Stimulated activated CD8-positive, alpha-beta memory T cell treated with anti-CD3 and anti-CD28 coated beads, Interleukin-7, amount 100 ng/mL, for 1 hour (primary cell): ENCODE measurements around the gene ACSL6.

Experiments
- DNase-seq, 2 donors: peaks; one replicate each; pipeline ENCODE4 v3.0.0-alpha.2; 2020; ENCODE audit warnings: low read depth in 2 of 2

Gene ACSL6, protein sequence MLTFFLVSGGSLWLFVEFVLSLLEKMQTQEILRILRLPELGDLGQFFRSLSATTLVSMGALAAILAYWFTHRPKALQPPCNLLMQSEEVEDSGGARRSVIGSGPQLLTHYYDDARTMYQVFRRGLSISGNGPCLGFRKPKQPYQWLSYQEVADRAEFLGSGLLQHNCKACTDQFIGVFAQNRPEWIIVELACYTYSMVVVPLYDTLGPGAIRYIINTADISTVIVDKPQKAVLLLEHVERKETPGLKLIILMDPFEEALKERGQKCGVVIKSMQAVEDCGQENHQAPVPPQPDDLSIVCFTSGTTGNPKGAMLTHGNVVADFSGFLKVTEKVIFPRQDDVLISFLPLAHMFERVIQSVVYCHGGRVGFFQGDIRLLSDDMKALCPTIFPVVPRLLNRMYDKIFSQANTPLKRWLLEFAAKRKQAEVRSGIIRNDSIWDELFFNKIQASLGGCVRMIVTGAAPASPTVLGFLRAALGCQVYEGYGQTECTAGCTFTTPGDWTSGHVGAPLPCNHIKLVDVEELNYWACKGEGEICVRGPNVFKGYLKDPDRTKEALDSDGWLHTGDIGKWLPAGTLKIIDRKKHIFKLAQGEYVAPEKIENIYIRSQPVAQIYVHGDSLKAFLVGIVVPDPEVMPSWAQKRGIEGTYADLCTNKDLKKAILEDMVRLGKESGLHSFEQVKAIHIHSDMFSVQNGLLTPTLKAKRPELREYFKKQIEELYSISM

GRCh38 chr5:132011622-132012343, at the start of gene ACSL6:
TSS of gene ACSL6 (minus strand) at chr5:132011658. CDS start at chr5:132011553, 105 bp downstream.
- DNase-seq, result no peak

DNA sequence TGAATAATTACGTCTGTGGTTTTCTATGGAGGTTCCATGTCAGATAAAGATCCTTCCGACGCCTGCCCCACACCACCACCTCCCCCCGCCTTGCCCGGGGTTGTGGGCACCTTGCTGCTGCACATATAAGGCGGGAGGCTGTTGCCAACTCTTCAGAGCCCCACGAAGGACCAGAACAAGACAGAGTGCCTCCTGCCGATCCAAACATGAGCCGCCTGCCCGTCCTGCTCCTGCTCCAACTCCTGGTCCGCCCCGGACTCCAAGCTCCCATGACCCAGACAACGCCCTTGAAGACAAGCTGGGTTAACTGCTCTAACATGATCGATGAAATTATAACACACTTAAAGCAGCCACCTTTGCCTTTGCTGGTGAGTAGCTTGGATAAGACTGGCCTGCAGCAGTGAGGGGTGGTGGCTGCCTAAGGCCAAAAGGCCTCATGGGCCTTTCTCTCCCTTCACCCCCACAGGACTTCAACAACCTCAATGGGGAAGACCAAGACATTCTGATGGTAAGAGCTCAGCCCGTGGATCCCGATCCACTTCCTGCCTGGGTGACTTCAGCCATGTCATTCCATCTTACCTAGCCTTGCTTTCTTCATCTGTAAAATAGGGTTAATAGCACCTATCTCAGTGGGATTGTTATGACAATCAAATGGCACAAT, 49.2 kb upstream of the ACSL6 start, which contains the start of gene IL3:
Gene IL3 (plus strand): TSS at position 155 of the 661 bp plus-strand sequence. CDS start 52 bp downstream, at position 207.
- no peak for DNase-seq

DNA sequence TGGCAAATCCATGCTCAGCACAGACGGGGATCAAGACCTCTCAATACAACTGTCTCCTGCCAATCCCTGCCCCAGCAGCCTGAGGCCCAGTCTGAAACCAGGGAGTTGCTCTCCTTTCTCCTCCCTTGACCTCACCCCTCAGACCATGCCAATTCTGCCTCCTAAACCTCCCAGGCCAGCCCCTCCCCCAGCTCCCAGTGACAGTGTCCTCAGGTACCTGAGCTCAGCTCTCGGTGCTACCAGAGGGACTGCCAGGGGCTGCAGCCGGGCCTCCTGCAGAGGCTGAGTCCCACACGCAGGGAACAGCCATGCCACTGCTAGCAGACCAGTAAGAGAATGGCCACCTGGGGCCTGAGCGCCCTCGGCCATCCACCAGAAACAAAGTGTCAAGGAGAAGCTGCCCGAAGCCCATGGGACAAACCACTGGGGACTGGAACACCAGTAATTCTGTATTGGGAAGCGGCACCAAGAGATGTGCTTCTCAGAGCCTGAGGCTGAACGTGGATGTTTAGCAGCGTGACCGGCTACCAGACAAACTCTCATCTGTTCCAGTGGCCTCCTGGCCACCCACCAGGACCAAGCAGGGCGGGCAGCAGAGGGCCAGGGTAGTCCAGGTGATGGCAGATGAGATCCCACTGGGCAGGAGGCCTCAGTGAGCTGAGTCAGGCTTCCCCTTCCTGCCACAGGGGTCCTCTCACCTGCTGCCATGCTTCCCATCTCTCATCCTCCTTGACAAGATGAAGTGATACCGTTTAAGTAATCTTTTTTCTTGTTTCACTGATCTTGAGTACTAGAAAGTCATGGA, 48.4 kb upstream of the ACSL6 start:
- no peak for DNase-seq

GRCh38 chr5:132059043-132059695, 47.7 kb upstream of the ACSL6 start:
- no peak for DNase-seq

DNA sequence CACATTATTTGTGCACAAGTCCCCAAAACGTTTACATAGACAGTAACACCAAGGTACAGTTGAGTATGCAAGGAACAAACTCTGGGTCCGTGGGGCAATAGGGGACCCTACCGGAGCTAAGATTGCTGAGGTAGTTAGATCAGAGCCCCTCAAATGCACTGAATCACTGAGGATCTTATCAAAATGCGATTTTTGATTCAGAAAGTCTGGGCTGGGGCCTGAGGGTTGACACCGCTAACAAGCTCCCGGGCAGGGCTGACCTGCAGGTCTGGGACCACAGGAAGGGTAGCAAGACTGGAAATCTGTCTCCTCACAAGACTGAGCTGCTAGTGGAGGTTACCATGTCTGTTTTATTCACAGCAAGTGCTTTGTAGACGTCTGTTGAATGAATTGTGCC, 47.2 kb upstream of the ACSL6 start:
- no peak for DNase-seq

DNA sequence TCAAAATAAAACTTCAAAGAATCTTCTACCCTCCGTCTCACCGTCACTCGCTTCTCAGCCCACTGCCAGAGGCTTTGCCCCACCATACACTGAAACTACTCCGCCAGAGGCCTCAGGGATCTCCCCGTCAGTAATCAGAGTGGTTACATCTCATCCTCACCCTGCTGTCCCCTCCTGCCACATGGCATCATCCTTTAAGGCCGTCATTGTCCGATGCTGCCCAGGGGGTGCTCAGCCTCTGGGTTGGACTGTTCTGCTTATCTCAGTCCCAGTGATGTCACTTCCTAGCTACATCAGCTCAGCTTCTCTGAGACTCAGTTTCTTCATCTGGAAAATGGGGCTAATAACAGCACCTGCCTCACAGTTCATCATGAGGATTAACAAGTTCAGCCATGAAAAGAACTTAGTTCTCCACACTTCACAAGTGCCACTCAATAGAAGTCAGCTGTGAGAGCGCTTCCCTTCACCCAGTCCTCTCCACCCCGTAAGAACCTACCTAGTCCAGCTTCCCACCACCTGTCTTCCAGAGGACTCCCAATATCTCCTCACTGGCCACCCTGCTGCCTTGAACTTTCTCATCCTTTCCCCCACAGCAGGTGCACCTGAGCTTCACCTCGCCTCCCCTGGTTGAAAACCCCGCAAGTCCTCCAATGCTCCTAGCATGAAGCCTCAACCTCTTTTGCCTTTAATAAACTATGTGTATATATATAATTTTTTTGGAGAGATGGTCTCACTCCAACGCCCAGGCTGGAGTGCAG, 46.2 kb upstream of the ACSL6 start:
- DNase-seq, result no peak

GRCh38 chr5:132056610-132057497, 45.4 kb upstream of the ACSL6 start:
- no peak for DNase-seq

- peak in 1 of 2 donors; percentile 32 for DNase-seq
Measured at GRCh38 chr5:132055808-132056609, 44.6 kb upstream of the ACSL6 start.

DNA sequence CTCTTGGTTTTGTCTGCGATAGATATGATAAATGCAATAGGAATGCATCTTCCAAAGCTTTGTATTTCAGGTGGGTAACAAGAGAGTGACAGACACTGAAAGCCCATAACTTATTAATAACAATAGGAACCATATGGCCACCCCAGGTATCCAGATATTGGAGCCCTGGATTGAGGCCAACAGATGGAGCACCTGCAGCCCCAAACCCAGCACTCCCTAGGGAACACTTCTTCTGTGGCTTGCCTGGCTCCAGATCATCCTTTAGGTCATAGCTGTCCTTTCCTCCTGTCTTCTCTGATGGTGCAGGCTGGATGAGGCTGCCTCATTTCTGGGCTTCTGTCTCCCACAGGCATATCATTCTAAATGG, 44.0 kb upstream of the ACSL6 start:
- no peak for DNase-seq

GRCh38 chr5:132054697-132055440, 43.4 kb upstream of the ACSL6 start:
- DNase-seq, result no peak

DNA sequence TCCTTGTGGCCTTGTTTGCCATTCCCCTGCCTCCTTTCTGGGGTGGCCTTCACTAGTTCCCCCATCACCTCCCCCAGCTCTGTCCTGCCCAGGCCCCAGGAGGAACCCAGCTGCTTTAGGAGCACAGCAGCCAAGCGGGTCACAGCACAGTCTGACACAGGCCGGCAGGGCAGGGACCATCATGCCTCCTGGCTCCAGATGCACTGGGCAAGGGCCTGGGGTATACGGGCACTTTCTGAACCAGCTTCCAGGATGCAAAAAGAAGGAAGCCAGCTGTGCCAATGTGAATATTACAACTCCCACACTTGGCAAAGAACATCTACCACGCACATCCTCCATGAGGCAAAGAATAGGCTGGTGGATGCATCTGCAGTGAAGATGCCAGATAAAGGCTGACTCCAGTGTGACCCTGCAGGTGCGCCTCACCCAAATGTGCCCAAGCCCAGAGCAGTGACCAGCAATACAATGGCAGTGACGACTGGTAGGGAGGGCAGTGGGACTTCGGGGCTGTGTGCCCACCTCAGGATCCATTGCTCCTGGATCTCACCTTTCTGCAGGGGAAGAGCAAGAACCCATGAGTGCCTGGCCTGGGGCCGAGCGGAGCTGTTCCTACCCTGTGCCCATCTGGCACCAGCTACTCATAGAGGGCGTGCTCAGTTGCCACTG, 42.7 kb upstream of the ACSL6 start:
- DNase-seq, result no peak

- DNase-seq, result no peak
Measured at GRCh38 chr5:132053483-132053882, 42.0 kb upstream of the ACSL6 start.

DNA sequence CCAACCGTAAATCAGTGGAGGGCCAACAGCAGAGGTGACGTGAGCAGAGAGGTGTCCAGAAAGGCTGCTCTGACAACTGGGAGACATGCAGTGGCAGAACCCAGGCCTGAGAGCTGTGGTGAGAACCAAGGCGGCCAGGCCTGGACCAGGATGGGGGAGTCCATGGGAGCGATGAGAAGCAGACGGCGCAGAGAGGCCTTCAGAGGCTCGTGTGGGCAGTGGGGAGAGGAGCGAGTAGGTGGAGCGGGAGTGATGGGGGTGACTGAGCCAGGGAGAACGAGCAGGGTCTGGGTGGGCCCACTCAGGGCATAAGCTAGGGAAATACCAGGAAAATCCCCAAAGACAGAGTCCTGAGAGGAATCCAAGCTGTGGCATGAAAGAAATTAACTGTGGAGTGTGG, 41.1 kb upstream of the ACSL6 start:
- no peak for DNase-seq

DNA sequence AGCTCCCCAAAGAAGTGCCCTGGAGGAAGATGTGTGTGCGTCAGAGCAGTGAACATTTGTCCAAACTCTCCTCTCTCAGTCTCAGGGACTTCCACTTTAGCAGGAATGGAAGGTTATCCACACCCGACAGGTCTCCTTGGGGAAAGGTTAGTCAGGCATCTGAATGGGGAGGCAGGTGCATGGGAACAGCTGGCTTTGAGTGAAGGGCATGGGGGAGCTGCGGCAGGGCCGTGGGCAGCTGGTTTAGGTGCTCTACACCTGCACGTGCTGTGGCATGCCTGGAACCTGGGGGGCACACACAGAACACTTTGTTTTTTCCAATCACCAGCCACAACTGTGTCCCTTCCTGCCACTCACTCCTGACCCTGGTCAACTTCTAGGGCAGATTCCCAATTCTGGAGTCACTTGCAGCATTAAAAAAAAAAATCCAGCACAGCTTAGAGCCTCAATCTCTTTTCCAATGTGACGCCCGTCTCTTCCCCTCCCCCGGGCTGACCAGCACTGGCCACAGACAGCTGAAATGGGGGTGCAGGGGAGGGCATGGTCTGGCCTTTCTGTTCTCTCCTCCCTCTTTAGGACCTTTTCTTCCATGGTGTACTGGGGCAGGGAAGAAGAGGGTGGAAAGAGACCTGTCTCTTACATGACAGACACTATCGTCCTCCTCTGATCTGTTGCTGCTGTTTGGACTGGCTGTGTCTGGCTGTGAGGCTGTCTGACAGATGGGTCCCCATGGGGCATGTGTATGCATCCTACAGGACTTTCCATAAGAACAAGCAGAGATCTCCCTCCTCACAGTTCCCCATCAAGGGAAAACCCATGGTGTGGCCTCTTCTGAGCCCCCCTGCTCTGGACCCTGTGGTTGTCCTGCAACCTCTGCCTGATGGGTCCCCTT, 39.4 kb upstream of the ACSL6 start:
- no peak for DNase-seq

DNA sequence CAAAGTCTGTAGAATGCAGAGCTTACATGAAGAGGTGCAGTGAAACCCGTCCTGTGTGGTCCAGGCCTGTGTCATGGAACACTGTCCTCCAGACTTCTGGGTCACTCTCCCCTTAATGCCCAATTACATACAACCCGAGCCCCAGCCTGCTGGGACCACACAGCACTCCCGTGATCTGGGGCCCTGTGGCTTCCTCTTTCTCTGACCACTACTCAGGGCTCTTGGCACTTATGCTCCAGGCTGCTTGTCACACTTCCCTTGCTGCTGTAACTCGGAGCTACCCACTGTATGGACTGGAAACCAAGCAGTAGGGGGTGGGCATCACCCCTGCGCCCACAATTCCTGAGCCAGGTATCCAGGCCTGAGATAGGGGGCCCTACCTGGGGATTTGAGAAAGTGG, 38.7 kb upstream of the ACSL6 start:
- DNase-seq, result no peak

DNA sequence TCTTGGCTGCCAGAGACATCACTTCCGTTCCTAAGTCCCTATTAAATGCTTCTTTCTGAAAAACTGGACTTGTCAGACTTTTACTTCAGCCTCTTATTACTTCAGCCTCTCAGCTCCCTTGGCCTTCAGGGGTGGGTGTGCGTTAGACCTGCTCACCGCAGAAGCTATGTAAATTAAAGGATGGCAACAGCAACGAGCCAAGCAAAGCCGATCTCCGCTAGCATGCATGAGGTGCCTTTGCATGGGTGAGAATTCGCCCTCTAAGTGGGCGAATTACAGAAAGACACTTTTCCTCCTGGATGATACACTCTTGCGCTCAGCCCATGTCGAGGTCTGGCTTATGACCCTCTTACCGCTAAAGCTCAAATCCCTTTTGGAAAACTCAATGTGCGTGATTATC, 38.1 kb upstream of the ACSL6 start:
- no peak for DNase-seq
